Right atrium auricular region (tissue), 2 donors: ENCODE results near the gene GJD3. TPM values are rescaled to one million over a fixed set of nuclear protein-coding genes. Genes with fewer than 3 reads are reported as not detected.
A peak's percentile ranks its signal among the peaks of the same experiment; 100 is the strongest.

Source experiments
- DNase-seq: peaks from one replicate; pipeline ENCODE4 v3.0.0-alpha.2; 2019; ENCODE audit warnings: low spot score
- H3K27ac ChIP-seq, 2 donors: fragments of 200-600 bp; sonication (generic); 1 replicate in 1 of 2; 2 replicates in 1 of 2; pipeline ENCODE4 v1.5.1; 2016 to 2019
- H3K27me3 ChIP-seq, 2 donors: fragments of 200-600 bp; sonication (generic); one replicate each; pipeline versions ENCODE4 v1.5.1 to v1.6.0; 2017 to 2019
- H3K36me3 ChIP-seq: fragments of 200-600 bp; sonication (generic); one replicate; pipeline ENCODE4 v1.5.1; 2016
- H3K4me1 ChIP-seq, 2 donors: fragments of 200-600 bp; sonication (generic); one replicate each; pipeline versions ENCODE4 v1.5.1 to v1.6.0; 2017 to 2019
- H3K4me3 ChIP-seq, 2 donors: fragments of 200-600 bp; sonication (generic); 1 replicate in 1 of 2; 2 replicates in 1 of 2; pipeline ENCODE4 v1.5.1; 2017 to 2019; ENCODE audit warnings: mild to moderate bottlenecking in 1 of 2, moderate library complexity in 1 of 2
- H3K9me3 ChIP-seq, 2 donors: fragments of 200-600 bp; sonication (generic); one replicate each; pipeline ENCODE4 v1.5.1; 2019
- CTCF ChIP-seq, 2 donors: fragments of 200-600 bp; sonication (generic); IDR thresholded peaks; one replicate each; pipeline ENCODE4 v1.5.1; 2019; ENCODE audit warnings: antibody characterized with exemption in 2 of 2
- total RNA-seq, 2 donors: library from RNA; depleted of rRNA; stranded (reverse); fragments of >200 nt; gene quantifications; one replicate each; pipeline ENCODE4 v1.1.0, GENCODE V29; 2016

Gene GJD3
- total RNA-seq, 2 donors from 2014 or later, result 1.6 TPM; not detected in 1

DNA sequence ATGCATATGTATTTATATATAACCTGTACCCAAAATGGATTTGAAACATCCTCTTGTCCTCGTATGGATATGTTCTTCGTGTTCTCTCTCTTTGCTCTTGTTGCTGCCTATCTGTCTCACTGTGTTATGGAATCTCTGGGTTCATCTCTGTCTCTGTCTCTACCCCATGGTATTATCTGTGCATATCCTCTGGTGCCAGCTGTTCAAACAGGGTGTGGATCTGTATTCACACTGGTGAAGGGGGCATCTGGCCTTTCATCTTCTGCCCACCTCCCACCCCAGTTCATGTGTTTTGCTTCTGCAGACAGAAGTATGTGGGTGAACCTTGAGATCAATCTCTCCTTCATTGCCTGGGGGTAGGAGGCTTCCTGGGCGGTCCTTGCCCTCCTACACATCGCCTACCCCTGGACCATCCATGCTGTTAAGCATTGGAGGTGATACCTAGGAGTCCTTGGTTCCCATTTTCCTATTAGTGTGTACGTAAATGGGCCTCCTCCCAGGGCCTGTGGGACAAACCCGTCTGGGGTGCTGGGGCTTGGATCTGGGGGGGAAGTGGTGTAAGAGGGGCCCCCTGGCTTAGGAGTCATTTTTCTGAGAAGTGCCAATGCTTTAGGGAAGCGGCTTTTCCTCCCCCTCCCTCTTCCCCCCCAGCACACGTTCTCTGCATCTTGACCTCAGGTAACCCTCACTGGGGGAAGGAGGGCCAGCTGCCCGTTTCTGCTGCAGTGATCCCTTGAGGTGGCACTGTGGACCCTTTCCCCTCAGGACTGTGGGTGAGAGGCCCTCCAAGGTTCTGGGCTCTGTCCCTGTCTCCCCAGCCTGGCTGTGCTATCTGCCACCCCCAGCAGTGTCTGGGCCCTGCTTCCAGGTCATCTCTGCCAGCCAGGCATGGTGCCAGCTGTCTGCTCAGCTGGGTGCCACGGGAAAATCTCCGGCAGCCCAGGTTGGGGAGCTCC is 34.4 kb downstream of the GJD3 start:
- DNase-seq, result no peak
- no peaks in the 10 kb centered on the region for H3K9me3 ChIP-seq
- H3K4me1 ChIP-seq, result peaks cover 0 to 100% of the 10 kb centered on the region in 2 donors
- no peak for TF ChIP-seq CTCF (IDR thresholded peaks at IDR 0.05)
- peaks cover 7% of the 10 kb centered on the region for H3K36me3 ChIP-seq
- peak overlapping the region; percentile 84 to 89 for H3K27ac ChIP-seq
- H3K4me3 ChIP-seq, result no peak overlapping the region
- no peaks in the 10 kb centered on the region for H3K27me3 ChIP-seq

- peaks cover 0 to 100% of the 10 kb centered on the region in 2 donors for H3K4me1 ChIP-seq
- peak overlapping the region; percentile 96 to 98 for H3K27ac ChIP-seq
- no peak for TF ChIP-seq CTCF (IDR thresholded peaks at IDR 0.05)
- H3K4me3 ChIP-seq, result no peak overlapping the region
- peaks cover 7% of the 10 kb centered on the region for H3K36me3 ChIP-seq
- H3K27me3 ChIP-seq, result no peaks in the 10 kb centered on the region
- no peak for DNase-seq
- H3K9me3 ChIP-seq, result no peaks in the 10 kb centered on the region
Measured at GRCh38 chr17:40328386-40328766, 36.2 kb downstream of the GJD3 start.

DNA sequence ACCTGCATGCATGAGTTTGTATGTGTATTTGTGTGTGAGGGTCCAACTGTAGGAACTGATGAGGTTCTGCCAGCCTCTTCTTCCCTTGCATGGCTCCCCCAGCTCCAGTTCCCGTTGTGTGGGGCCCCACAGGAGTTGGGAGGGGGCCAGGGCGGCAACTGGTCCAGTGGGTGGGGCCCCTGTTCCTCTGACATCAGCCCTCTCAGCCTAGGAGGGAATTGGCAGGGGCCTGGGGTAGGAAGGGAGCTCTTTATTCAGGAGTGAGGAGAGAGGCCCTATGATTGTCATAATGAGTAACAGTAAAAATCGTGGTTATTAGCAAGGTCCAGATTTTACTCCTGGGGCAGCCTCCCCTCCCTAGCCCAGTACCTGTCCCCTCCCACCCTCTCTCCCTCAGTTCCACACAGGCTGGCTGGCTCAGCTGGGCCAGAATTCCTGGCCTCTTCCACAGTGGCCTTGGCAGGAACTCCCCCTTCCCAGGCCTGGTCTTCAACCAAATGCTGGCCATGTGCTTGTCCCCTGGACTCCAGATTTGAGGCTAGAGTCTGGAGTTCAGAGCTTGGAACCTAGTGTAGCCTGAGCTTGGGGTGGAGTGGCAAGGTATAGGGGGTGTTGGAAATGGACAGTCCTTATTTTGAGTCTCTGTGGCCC is 36.7 kb downstream of the GJD3 start:
- no peak for TF ChIP-seq CTCF (IDR thresholded peaks at IDR 0.05)
- Histone ChIP-seq H3K4me1 (peaks cover 0 to 100% of the 10 kb centered on the region in 2 donors), H3K4me3 (no peak overlapping the region), H3K9me3 (no peaks in the 10 kb centered on the region), H3K27me3 (no peaks in the 10 kb centered on the region), H3K27ac (peak overlapping the region; percentile 96 to 98), H3K36me3 (peaks cover 7% of the 10 kb centered on the region)
- no peak for DNase-seq

DNA sequence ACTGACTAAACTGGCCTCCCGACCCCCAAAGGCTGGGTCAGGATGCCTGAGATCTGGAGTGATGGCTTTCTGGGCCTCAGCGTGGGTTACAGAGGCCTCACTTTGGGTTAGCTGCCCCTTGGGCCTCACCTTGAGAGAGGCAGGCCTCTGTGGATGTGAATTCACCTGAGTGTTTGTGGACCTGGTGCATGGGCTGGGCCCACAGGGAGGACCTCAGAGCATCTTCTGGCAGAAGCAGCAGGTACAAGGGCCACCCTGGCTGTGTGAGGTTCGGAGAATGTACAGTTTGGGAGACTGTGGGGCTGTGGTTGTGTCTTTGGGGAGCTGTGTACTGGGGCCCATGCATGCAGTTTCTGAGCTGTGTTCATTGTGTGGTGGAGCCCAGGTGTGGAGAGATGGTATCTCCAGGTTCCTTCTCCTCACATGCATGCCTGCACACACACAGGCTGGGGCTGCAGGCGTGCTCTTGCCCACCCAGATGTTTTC is 37.2 kb downstream of the GJD3 start:
- H3K4me3 ChIP-seq, result no peak overlapping the region
- peak overlapping the region; percentile 96 to 98 for H3K27ac ChIP-seq
- no peak for TF ChIP-seq CTCF (IDR thresholded peaks at IDR 0.05)

GRCh38 chr17:40326832-40327199 is 37.7 kb downstream of the GJD3 start:
- no peak overlapping the region for H3K4me3 ChIP-seq
- H3K36me3 ChIP-seq, result peaks cover 7% of the 10 kb centered on the region
- no peak for TF ChIP-seq CTCF (IDR thresholded peaks at IDR 0.05)
- no peaks in the 10 kb centered on the region for H3K27me3 ChIP-seq
- DNase-seq, result no peak
- H3K9me3 ChIP-seq, result no peaks in the 10 kb centered on the region
- H3K27ac ChIP-seq, result peak overlapping the region; percentile 96 to 98
- H3K4me1 ChIP-seq, result peaks cover 0 to 100% of the 10 kb centered on the region in 2 donors

More for the DNA sequence above, 37.2 kb downstream of the GJD3 start:
- H3K9me3 ChIP-seq, result no peaks in the 10 kb centered on the region
- no peaks in the 10 kb centered on the region for H3K27me3 ChIP-seq
- DNase-seq, result no peak
- peaks cover 0 to 100% of the 10 kb centered on the region in 2 donors for H3K4me1 ChIP-seq
- peaks cover 7% of the 10 kb centered on the region for H3K36me3 ChIP-seq
